GM18505 (cell line): ENCODE data around the gene ATG7.

ENCODE experiments used
- ATAC-seq: cut with Tn5 transposase; IDR thresholded peaks from one replicate; pipeline ENCODE4 v1.9.1; 2021; ENCODE audit not compliant: unreplicated experiment
- POLR2A ChIP-seq: IDR thresholded peaks from 4 replicates; pipeline ENCODE4 v1.6.1; 2011; ENCODE audit warnings: borderline replicate concordance; ENCODE audit not compliant: insufficient read depth, insufficient read length; ENCODE audit errors: extremely low read depth

Gene ATG7

GRCh38 chr3:11563159-11563864 is 291.1 kb downstream of the ATG7 start:
- ATAC-seq = no peak
- TF ChIP-seq POLR2A = no peak

GRCh38 chr3:11563865-11564185 is 291.6 kb downstream of the ATG7 start:
- ATAC-seq = no peak
- no peak for TF ChIP-seq POLR2A

GRCh38 chr3:11564577-11565001 is 292.4 kb downstream of the ATG7 start:
- TF ChIP-seq POLR2A = no peak
- no peak for ATAC-seq

- ATAC-seq = no peak
- TF ChIP-seq POLR2A = no peak
These were observed 292.9 kb downstream of the ATG7 start for GRCh38 chr3:11565072-11565471.

GRCh38 chr3:11565492-11565891 is 293.3 kb downstream of the ATG7 start:
- no peak for TF ChIP-seq POLR2A
- no peak for ATAC-seq

- TF ChIP-seq POLR2A = no peak
- ATAC-seq = no peak
These were observed 293.7 kb downstream of the ATG7 start for GRCh38 chr3:11565932-11566331.

- ATAC-seq = no peak
- TF ChIP-seq POLR2A = no peak
These were observed 294.3 kb downstream of the ATG7 start for GRCh38 chr3:11566478-11566877.

GRCh38 chr3:11566916-11567315 is 294.7 kb downstream of the ATG7 start:
- ATAC-seq = no peak
- no peak for TF ChIP-seq POLR2A

GRCh38 chr3:11567516-11568467 is 295.6 kb downstream of the ATG7 start:
- ATAC-seq = no peak
- no peak for TF ChIP-seq POLR2A

GRCh38 chr3:11568503-11569155 is 296.4 kb downstream of the ATG7 start:
- no peak for TF ChIP-seq POLR2A
- no peak for ATAC-seq

GRCh38 chr3:11569156-11569741 is 297.1 kb downstream of the ATG7 start:
- TF ChIP-seq POLR2A = no peak
- no peak for ATAC-seq

GRCh38 chr3:11570251-11570650 is 298.1 kb downstream of the ATG7 start:
- no peak for TF ChIP-seq POLR2A
- no peak for ATAC-seq
